NCI-H1092 treated with DMSO at 0.1 percent for 48 hours (cell line): Measurements from ENCODE around the gene HOTAIR.

Experiments used
- DNase-seq: peaks from one replicate; lab custom pipeline; 2025; lab: John Stamatoyannopoulos, UW

Gene HOTAIR

GRCh38 chr12:53927220-53928029, 47.3 kb downstream of the HOTAIR start:
- DNase-seq, result no peak

GRCh38 chr12:53924521-53925405, 50.0 kb downstream of the HOTAIR start:
- peak; percentile 82 for DNase-seq

DNA sequence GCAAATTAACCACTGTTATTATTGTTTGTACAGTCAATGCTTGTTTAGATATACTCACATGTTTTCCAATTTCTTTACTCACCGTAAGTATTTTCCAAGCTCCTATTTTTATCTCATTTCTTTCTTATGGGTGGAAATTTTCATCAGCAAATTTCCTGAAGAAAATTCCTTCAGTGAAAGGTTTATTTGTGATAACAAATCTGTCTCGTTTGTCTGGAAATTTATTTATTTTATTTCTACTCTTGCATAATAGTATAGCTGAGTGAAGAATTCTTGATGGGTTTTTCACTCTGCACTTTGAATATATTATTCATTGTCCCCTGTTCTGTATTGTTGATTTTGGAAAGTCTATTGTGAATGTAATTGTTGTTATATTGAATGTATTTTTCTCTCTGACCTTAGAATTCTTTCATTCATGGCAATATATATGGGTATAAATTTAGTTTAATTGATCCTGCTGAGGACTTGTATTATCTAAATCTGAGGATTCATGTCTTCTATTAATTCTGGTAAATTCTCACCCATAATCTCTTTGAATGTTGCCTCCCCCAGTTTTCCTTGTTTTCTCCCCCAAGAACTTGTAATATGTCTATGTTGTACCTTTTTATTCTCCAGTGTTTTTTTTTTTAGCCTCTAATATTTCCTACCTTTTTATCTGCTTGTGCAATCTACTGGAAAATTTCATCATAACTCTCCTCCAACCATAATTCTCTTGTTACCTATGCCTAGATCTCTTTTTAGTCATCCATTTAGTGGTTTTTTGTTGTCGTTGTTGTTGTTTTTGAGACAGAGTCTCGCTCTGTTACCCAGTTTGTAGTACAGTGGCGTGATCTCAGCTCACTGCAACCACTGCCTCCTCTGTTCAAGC, 57.7 kb downstream of the HOTAIR start:
- no peak for DNase-seq
